Measurements from ENCODE around the gene COL5A3. TPM values are rescaled to one million over a fixed set of nuclear protein-coding genes. Genes with fewer than 3 reads are reported as not detected.

Gene COL5A3
- total RNA-seq = 1 to 10 TPM in 1 of 2 experiments, under 1 TPM in 1; 0.77 to 1.1 TPM

GRCh38 chr19:10010247-10010691, at the start of gene COL5A3:
COL5A3 (minus strand) TSS chr19:10010504; CDS start chr19:10010385, 119 bp downstream.
- ChIA-PET POLR2A (no interaction called here), CTCF (interaction anchor here (0.5 to 0.9 kb wide), 3 partner anchors 10 to 183 kb away, joined by 3 to 4 read pairs (median 3); no protein-coding TSS in a partner anchor)
- H3K4me3 Mint-ChIP-seq = no peak within 1 kb of the TSS
- no peak for DNase-seq
- peaks cover 21% of the 10 kb centered on the region for H3K4me1 Mint-ChIP-seq
- intact Hi-C loops (cut with DNase I, micrococcal nuclease) = no loop called here
- no peak within 1 kb of the TSS for H3K27ac Mint-ChIP-seq
- H3K9me3 Mint-ChIP-seq (ENCODE audit: low read depth) = no peaks in the 10 kb centered on the region
- ATAC-seq = no peak
- no peaks in the 10 kb centered on the region for H3K36me3 Mint-ChIP-seq (ENCODE audit: low read depth)
- H3K27me3 Mint-ChIP-seq = peaks cover 46% of the 10 kb centered on the region

GRCh38 chr19:10052602-10053360, 42.5 kb upstream of the COL5A3 start:
- Mint-ChIP-seq H3K4me1 (no peaks in the 10 kb centered on the region), H3K9me3 (ENCODE audit: low read depth) (no peaks in the 10 kb centered on the region), H3K27me3 (no peaks in the 10 kb centered on the region), H3K36me3 (ENCODE audit: low read depth) (no peaks in the 10 kb centered on the region), H3K4me3 (no peak overlapping the region), H3K27ac (no peak overlapping the region)
- ATAC-seq = no peak
- CTCF ChIA-PET = interaction anchor here (0.6 to 1.0 kb wide), 2 partner anchors 9 to 52 kb away, joined by 3 to 4 read pairs; no protein-coding TSS in a partner anchor
- DNase-seq = no peak
- intact Hi-C loops (cut with DNase I, micrococcal nuclease) = no loop called here
- POLR2A ChIA-PET = no interaction called here

DNA sequence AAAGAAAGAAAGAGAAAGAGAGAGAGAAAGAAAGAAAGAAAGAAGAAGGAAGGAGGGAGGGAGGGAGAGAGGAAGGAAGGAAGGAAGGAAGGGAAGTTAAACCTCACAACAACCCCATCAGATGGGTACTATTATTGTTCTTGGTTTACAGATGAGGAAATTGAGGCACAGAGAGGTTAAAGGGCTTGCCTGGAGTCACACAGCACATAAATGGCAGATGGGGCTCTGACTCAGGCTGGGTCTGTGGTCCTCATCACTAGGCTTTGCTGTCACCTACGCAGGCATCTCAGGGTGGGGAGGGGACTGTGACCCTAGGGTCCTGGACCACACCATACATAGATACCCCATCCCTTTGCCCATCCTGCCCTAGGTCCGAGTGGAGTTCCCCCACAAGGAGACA, 39.3 kb upstream of the COL5A3 start:
- ChIA-PET POLR2A (no interaction called here), CTCF (interaction anchor here (1.0 kb wide), 1 partner anchor 22 kb away, joined by 3 read pairs; no protein-coding TSS in a partner anchor)
- Mint-ChIP-seq H3K27ac (no peak overlapping the region), H3K27me3 (peaks cover 2% of the 10 kb centered on the region), H3K4me3 (no peak overlapping the region), H3K9me3 (ENCODE audit: low read depth) (peaks cover 2% of the 10 kb centered on the region), H3K4me1 (no peaks in the 10 kb centered on the region), H3K36me3 (ENCODE audit: low read depth) (no peaks in the 10 kb centered on the region)
- intact Hi-C loops (cut with DNase I, micrococcal nuclease) = no loop called here
- ATAC-seq (no peak), DNase-seq (no peak)

- DNase-seq (no peak), ATAC-seq (no peak)
- peaks cover 8% of the 10 kb centered on the region for H3K9me3 Mint-ChIP-seq (ENCODE audit: low read depth)
- POLR2A ChIA-PET = no interaction called here
- no peak overlapping the region for H3K27ac Mint-ChIP-seq
- H3K4me1 Mint-ChIP-seq = no peaks in the 10 kb centered on the region
- H3K36me3 Mint-ChIP-seq (ENCODE audit: low read depth) = no peaks in the 10 kb centered on the region
- no peak overlapping the region for H3K4me3 Mint-ChIP-seq
- intact Hi-C loops (cut with DNase I, micrococcal nuclease) = no loop called here
- peaks cover 15% of the 10 kb centered on the region for H3K27me3 Mint-ChIP-seq
- CTCF ChIA-PET = no interaction called here
Observed at GRCh38 chr19:10045371-10045770, 35.1 kb upstream of the COL5A3 start.

DNA sequence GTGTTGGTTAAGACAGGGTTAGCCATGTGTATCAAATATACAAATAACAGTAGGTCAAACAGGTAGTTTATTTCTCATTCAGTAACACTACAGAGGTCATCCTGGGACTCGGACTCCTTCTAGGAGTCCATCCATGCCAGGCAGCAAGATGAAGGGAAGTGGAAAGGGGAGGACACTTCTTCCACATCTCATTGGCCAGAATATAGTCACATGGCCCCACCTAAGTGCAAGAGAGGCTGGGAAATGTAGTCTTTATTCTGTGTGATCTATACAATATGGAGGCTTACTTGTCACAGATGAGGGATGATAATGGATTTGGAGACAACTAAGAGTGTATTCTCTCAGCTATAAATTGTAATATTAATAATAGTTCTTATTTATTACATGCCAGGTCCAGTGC, 34.1 kb upstream of the COL5A3 start:
- no peaks in the 10 kb centered on the region for H3K36me3 Mint-ChIP-seq (ENCODE audit: low read depth)
- H3K27ac Mint-ChIP-seq = no peak overlapping the region
- DNase-seq (no peak), ATAC-seq (peak; percentile 66)
- ChIA-PET CTCF (interaction anchor here (1.3 to 1.4 kb wide), 2 partner anchors 15 to 17 kb away, joined by 3 to 5 read pairs; no protein-coding TSS in a partner anchor), POLR2A (no interaction called here)
- H3K4me3 Mint-ChIP-seq = no peak overlapping the region
- intact Hi-C loops (cut with DNase I, micrococcal nuclease) = no loop called here
- no peaks in the 10 kb centered on the region for H3K4me1 Mint-ChIP-seq
- H3K27me3 Mint-ChIP-seq = peaks cover 15% of the 10 kb centered on the region
- peaks cover 8% of the 10 kb centered on the region for H3K9me3 Mint-ChIP-seq (ENCODE audit: low read depth)

DNA sequence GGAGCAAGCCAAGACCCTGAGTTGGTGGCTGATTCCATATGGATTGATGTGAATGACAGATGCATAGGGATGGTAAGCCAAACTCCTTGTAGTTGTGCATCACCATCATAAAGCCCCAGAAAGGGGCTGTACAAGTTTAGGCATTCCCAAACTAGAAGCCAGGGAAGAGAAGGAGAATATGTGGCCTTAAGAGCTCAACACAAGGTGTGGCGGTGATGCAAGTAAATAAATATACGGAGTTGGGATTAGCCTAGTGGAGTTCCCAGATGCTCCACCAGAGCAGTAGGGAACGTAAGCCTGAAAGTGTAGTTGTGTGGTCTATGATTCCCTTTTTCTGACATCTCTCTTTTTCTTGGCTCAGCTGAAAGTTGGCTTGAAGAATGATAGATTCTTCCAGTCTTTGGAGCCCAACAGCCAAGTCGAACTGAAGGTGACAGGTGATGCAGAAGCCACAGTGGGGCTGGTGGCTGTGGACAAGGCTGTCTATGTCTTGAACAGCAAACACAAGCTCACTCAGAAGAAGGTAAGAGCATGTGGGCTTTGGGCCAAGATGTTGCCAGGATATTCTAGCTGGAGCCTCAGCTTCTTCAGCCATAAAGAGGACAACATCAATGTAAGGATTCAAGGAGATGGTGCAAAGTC, 33.1 kb upstream of the COL5A3 start:
- H3K4me3 Mint-ChIP-seq = no peak overlapping the region
- peaks cover 18% of the 10 kb centered on the region for H3K27me3 Mint-ChIP-seq
- intact Hi-C loops (cut with DNase I, micrococcal nuclease) = no loop called here
- H3K9me3 Mint-ChIP-seq (ENCODE audit: low read depth) = peaks cover 8% of the 10 kb centered on the region
- no peak for ATAC-seq
- H3K4me1 Mint-ChIP-seq = no peaks in the 10 kb centered on the region
- no peak overlapping the region for H3K27ac Mint-ChIP-seq
- ChIA-PET POLR2A (interaction anchor here (0.6 kb wide), 1 partner anchor 25 kb away, joined by 3 read pairs; no protein-coding TSS in a partner anchor), CTCF (interaction anchor here (1.3 to 1.4 kb wide), 2 partner anchors 16 kb away, joined by 3 to 5 read pairs; no protein-coding TSS in a partner anchor)
- no peak for DNase-seq
- no peaks in the 10 kb centered on the region for H3K36me3 Mint-ChIP-seq (ENCODE audit: low read depth)

GRCh38 chr19:10037809-10038208, 27.5 kb upstream of the COL5A3 start:
- Mint-ChIP-seq H3K4me3 (no peak overlapping the region), H3K27me3 (peaks cover 21% of the 10 kb centered on the region), H3K4me1 (no peaks in the 10 kb centered on the region), H3K27ac (no peak overlapping the region), H3K36me3 (ENCODE audit: low read depth) (no peaks in the 10 kb centered on the region), H3K9me3 (ENCODE audit: low read depth) (peaks cover 5% of the 10 kb centered on the region)
- DNase-seq = no peak
- no peak for ATAC-seq
- CTCF ChIA-PET = interaction anchor here (1.9 kb wide), 1 partner anchor 10 kb away, joined by 5 read pairs; no protein-coding TSS in a partner anchor
- intact Hi-C loops (cut with DNase I, micrococcal nuclease) = no loop called here
- POLR2A ChIA-PET = no interaction called here

DNA sequence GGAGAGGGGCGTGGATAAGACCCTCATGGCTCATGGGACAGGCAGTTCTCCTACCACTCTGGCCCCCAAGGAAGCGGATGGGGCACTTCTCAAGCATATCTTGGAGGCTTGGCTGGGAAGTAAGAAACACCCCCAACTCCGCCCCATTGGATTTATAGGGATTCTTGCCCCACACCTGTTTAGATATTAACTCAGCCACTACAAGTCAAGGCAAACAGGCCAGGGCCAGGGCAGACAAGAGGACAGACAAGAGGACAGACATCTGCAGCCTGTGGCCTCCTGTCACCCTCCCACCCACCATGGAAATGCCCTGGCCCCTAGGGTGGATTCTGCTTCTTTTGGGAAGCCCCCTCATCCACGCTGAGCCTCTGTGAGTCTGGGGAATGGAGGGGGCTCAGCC, 27.1 kb upstream of the COL5A3 start:
- ChIA-PET POLR2A (no interaction called here), CTCF (interaction anchor here (1.9 kb wide), 1 partner anchor 10 kb away, joined by 5 read pairs; no protein-coding TSS in a partner anchor)
- H3K27me3 Mint-ChIP-seq = peaks cover 25% of the 10 kb centered on the region
- H3K27ac Mint-ChIP-seq = no peak overlapping the region
- H3K9me3 Mint-ChIP-seq (ENCODE audit: low read depth) = peaks cover 4% of the 10 kb centered on the region
- no peak overlapping the region for H3K4me3 Mint-ChIP-seq
- intact Hi-C loops (cut with DNase I, micrococcal nuclease) = no loop called here
- no peaks in the 10 kb centered on the region for H3K36me3 Mint-ChIP-seq (ENCODE audit: low read depth)
- ATAC-seq (no peak), DNase-seq (no peak)
- H3K4me1 Mint-ChIP-seq = no peaks in the 10 kb centered on the region

- DNase-seq (no peak), ATAC-seq (no peak)
- ChIA-PET CTCF (interaction anchor here (1.9 kb wide), 1 partner anchor 9 kb away, joined by 5 read pairs; no protein-coding TSS in a partner anchor), POLR2A (no interaction called here)
- H3K9me3 Mint-ChIP-seq (ENCODE audit: low read depth) = no peaks in the 10 kb centered on the region
- peaks cover 24% of the 10 kb centered on the region for H3K27me3 Mint-ChIP-seq
- intact Hi-C loops (cut with DNase I, micrococcal nuclease) = no loop called here
- no peaks in the 10 kb centered on the region for H3K36me3 Mint-ChIP-seq (ENCODE audit: low read depth)
- no peaks in the 10 kb centered on the region for H3K4me1 Mint-ChIP-seq
- no peak overlapping the region for H3K27ac Mint-ChIP-seq
- no peak overlapping the region for H3K4me3 Mint-ChIP-seq
Observed at GRCh38 chr19:10036601-10037071, 26.3 kb upstream of the COL5A3 start.

DNA sequence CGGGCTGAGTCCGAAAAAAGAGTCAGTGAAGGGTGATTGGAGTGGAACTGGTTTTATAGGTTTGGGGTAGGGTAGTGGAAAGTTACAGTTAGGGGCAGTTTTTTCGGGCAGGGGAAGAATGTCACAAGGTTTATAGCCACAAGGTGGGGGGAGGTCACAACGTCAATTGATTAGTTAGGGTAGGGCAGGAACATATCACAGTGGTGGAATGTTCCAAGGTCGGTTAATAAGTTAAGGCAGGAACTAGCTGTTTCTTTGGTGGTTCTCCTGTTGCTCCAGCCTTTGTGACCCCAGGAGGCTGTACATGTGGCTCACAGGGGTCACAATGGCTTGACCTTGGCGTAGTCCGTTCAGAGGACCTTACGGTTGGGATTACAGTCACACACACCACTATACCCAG, 23.3 kb upstream of the COL5A3 start:
- POLR2A ChIA-PET = no interaction called here
- no peaks in the 10 kb centered on the region for H3K36me3 Mint-ChIP-seq (ENCODE audit: low read depth)
- no peaks in the 10 kb centered on the region for H3K4me1 Mint-ChIP-seq
- ATAC-seq (no peak), DNase-seq (no peak)
- H3K4me3 Mint-ChIP-seq = no peak overlapping the region
- CTCF ChIA-PET = interaction anchor here (0.7 kb wide), 1 partner anchor 450 kb away, joined by 3 read pairs; no protein-coding TSS in a partner anchor
- H3K27ac Mint-ChIP-seq = no peak overlapping the region
- intact Hi-C loops (cut with DNase I, micrococcal nuclease) = no loop called here
- H3K27me3 Mint-ChIP-seq = peaks cover 17% of the 10 kb centered on the region
- no peaks in the 10 kb centered on the region for H3K9me3 Mint-ChIP-seq (ENCODE audit: low read depth)

- DNase-seq (peak; percentile 91), ATAC-seq (peak; percentile 97)
- POLR2A ChIA-PET = no interaction called here
- CTCF ChIA-PET = interaction anchor here (0.6 to 2.4 kb wide), 26 partner anchors 8 to 1970 kb away, joined by 3 to 40 read pairs (median 4); partner anchors contain the start of genes COL5A3, P2RY11 and RDH8
- intact Hi-C loops (cut with DNase I, micrococcal nuclease) = loop anchor here (1.0 kb wide), 2 partner anchors 27 to 93 kb away; no protein-coding TSS in a partner anchor
- H3K9me3 Mint-ChIP-seq (ENCODE audit: low read depth) = no peaks in the 10 kb centered on the region
- no peak overlapping the region for H3K27ac Mint-ChIP-seq
- no peak overlapping the region for H3K4me3 Mint-ChIP-seq
- H3K4me1 Mint-ChIP-seq = no peaks in the 10 kb centered on the region
- no peaks in the 10 kb centered on the region for H3K36me3 Mint-ChIP-seq (ENCODE audit: low read depth)
- peaks cover 11% of the 10 kb centered on the region for H3K27me3 Mint-ChIP-seq
Observed at GRCh38 chr19:10027158-10027997, 17.1 kb upstream of the COL5A3 start.

Measured in activated CD4-positive, alpha-beta T cell treated with anti-CD3 and anti-CD28 coated beads for 36 hours (primary cell).